HCEC 1CT (cell line): ENCODE data around the gene TSC22D1.
A peak's percentile ranks its signal among the peaks of the same experiment; 100 is the strongest.

ENCODE experiments used
- DNase-seq: peaks from one replicate; pipeline ENCODE4 v3.0.0-alpha.2; 2017

TSC22D1 gene

DNA sequence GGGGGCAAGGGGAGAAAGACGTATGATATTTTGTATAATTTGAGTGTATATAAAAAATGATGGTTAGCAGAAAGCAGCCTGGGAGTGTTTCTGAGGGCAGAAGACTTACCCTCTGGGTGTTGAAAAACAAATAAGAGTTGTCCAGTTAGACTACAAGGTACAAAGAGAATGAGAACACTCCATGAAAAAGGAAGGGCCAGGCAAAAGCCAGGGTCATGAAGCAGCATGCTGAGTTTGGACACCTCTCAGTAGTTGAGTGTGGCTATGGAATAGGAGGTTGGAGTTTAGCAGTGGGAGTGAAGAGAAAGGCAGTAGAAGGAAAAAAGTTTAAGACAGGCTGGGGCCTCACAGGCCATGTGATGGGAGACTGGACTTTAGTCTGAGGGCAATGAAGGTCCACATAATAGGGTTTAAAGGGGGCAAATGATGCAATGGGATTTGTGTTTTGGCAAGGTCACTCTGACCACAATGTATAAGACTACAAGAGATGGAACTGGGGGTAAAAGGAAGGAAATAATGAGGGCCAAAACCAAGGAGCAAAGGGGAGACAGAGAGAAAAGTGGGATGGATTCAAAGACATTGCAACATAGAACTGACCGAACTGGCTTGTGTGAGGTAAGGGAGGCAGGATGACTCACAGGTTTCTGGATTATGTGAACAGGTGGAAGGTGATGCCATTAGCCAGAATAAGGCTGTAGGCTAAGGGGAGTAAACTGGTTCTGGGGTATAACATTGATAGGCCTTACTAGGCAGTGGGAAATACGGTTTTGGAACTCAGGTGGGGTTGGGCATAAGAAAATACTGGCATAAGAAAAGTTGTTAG, 125.9 kb downstream of the TSC22D1 start:
- peak; percentile 24 for DNase-seq

GRCh38 chr13:44448875-44449274, 127.3 kb downstream of the TSC22D1 start:
- DNase-seq: no peak

GRCh38 chr13:44448373-44448772, 127.8 kb downstream of the TSC22D1 start:
- no peak for DNase-seq

GRCh38 chr13:44447783-44448321, 128.3 kb downstream of the TSC22D1 start:
- no peak for DNase-seq

GRCh38 chr13:44440046-44440608, 136.0 kb downstream of the TSC22D1 start:
- no peak for DNase-seq

DNA sequence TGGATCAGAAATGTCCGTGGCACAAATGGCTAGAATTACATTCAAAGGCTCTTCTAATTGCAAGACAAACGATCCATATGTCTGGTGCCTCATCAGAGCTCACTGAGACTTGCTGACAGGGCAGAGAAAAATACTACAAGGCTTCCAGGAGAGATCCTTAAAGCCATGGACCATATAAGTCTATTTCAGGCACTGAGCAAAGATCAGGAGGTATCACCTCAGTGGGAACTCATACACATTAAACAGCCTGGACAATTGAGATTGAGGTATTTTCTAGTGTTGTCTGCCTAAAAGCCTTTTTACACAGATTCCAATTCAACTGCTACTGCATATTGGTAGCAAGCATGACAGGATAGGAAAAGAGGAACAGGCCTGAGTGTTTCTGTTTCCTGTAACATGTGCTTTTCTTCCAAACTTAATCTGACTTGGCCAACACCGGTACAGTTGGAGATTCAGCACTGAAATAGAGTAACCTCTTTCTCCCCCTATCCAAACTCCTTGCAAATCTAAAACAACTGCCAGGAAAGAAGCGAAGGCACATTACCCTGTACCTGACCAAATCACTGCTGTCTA, 136.6 kb downstream of the TSC22D1 start:
- no peak for DNase-seq

DNA sequence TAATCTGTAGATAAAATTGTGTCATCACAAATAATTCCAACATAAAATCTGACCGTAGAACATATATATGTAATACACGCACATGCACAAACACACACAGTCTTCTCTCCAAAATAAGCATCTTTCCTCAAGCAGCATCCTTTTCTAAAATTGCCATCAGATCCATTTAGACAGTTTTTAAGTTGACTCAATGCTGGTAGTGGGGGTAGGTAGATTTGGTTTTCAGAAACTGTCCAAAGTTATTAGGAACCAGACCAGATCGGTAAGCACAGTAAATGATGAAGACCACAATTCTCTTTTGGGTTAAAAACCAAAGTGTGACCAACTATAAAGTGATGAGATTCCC, 137.9 kb downstream of the TSC22D1 start:
- DNase-seq: no peak

- peak; percentile 44 for DNase-seq
These were observed 138.5 kb downstream of the TSC22D1 start for GRCh38 chr13:44437356-44438233.

DNA sequence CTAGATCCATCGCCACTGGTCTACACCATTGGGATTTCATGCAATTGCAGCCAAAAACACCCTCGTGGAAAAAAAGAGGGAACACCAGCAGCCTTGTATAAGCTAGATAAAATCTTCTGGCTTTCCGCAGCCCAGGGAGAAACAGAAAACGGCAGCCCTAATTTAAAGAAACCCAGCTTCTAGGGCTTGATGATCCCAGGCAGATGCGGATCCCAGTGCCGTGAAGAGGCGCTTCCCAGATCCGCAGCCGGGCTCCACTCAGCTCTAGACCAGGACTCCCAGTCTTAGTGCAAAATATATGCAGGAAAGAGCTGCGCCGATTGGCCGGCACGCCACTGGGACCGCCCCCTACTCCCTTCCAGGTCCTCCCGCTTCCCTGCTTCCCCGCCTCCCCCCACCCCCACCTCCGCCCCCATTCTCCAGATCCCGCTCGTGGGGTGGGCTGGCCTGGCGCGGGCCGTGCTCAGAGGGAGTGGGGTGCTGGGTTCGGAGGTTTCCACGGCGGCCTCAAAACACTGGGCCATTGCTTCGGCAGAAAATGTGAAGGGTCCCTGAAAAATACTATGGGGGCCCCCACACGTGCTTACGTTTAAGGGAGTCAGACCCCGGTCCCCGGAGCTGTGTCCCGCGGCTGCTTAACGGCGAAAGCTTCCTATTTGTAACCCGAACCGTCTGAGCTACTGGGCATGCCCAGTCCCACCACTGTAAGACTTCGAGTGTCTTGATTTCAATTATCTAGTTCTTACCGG, 139.4 kb downstream of the TSC22D1 start:
- DNase-seq: peak; percentile 96

GRCh38 chr13:44435919-44436510, 140.1 kb downstream of the TSC22D1 start:
- DNase-seq: no peak

- DNase-seq: peak; percentile 97
These were observed 140.8 kb downstream of the TSC22D1 start for GRCh38 chr13:44435142-44435918.

GRCh38 chr13:44434766-44435141, 141.4 kb downstream of the TSC22D1 start:
- DNase-seq: no peak

GRCh38 chr13:44433863-44434765, 142.0 kb downstream of the TSC22D1 start:
- DNase-seq: no peak

DNA sequence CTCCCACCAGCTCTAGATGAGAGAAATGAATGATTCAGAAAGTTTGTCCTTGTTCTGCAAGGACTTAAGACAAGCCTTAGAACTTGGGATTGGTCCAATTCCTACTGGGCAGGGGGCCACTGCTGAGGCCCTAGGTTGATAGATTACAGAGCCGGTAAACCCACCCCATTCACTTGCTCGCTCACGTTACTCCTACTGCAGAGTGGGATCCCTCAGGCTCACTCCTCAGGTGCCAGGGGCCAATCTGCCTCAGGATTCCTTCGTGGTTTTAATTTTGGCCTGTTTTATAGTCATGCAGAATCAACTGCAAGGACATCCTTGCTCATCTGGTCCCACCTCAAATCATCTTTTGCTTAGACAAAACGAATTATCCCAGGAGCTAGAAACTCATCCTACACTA, 143.5 kb downstream of the TSC22D1 start:
- DNase-seq: no peak

DNA sequence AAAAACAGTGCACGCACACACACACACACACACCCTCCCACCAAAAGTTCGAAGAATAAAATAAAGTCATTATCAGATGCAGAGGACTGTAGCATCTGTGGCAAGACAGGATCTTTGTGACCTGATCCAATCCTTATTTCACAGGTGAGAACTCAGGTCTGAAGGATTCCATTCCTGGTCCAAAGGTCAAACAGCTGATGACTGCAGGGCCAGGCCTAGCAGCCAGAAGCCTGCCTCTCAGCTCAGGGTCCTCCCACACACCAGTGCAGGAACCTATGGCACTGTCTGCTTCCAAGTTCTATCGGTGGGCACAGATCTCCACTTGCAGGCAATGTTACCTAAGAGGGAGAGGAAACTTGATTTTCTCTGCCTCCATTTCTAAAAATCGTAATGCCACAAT, 145.0 kb downstream of the TSC22D1 start:
- DNase-seq: no peak

GRCh38 chr13:44429311-44429710, 146.8 kb downstream of the TSC22D1 start:
- DNase-seq: no peak

GRCh38 chr13:44426461-44426860, 149.7 kb downstream of the TSC22D1 start:
- no peak for DNase-seq

DNA sequence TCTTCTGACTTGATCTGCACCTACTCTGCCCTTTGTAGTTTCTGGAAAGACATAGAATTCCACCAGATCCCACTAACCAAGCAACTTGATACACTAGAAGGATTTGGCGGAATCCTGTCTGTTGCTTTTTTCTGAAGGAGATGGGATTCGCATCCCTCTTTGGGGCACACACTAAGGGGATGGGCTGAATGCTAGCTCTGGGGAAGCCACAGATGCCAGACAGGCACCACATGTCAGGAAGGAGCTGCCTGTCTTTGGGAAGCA, 150.4 kb downstream of the TSC22D1 start:
- DNase-seq: no peak

DNA sequence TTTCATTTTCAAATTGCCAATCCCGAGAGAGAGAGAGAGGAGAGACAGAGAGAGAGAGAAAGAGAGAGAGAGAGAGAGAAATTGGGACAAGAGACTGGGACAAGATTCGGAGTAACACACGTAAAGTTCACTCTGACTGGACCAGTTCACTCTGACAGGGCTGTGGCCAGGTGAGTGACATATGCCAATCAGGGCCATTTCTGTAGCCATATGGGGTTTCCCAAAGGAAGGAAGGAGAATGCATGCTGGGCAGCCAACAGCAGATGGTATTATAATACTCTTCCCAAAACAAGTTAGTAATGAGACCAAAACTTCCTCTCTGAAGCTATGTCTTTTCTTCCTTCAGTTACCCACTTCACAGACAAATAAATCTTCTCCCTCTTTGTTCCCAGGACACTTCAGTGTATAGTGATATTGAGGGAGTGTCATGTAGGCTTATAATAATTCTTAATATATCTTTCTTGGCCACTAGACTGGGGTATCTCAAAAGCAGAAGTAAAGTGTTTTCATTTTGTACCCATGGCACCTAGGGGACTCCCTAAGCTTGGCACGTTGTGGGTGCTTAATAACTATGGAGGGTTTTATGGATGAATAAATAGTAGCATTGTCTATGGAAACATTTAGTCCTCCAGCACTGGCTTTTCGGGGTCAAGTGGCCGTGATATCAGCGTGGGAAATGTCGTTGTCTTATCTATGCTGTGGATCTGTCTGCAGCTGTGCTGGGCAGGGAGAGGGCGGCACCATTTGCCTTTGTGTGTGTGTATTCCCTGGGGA, 150.9 kb downstream of the TSC22D1 start:
- no peak for DNase-seq

GRCh38 chr13:44423824-44424223, 152.3 kb downstream of the TSC22D1 start:
- no peak for DNase-seq
